ENCODE data around the gene SOX5. TPM values are rescaled to one million over a fixed set of nuclear protein-coding genes. Genes with fewer than 3 reads are reported as not detected.

Gene SOX5
- total RNA-seq, 3 donors from 2014 or later (not counting 1 experiment from before 2014, with no cell fraction given): 0.80 to 0.95 TPM; not detected in 1

GRCh38 chr12:23775208-23775607, 174.3 kb downstream of the SOX5 start:
- Mint-ChIP-seq H3K27me3 (ENCODE audit: low read depth in 2 of 2) (no peaks in the 10 kb centered on the region), H3K4me1 (no peaks in the 10 kb centered on the region), H3K36me3 (no peaks in the 10 kb centered on the region), H3K4me3 (no peak overlapping the region), H3K9me3 (peaks cover 4 to 7% of the 10 kb centered on the region in 2 donors), H3K27ac (no peak overlapping the region)
- no peak for ATAC-seq
- 73% methylated on average over 1 of the region's 2 CpGs for WGBS (ENCODE audit: insufficient coverage)
- no peak for DNase-seq
- Histone ChIP-seq H3K27me3 (ENCODE audit: control insufficient read depth, insufficient read depth, low read length) (no peaks in the 10 kb centered on the region), H3K4me1 (ENCODE audit: control insufficient read depth, insufficient read depth, low read length) (no peaks in the 10 kb centered on the region), H3K27ac (ENCODE audit: low read length) (no peak overlapping the region), H3K4me3 (ENCODE audit: low read length) (no peak overlapping the region), H3K9me3 (ENCODE audit: control insufficient read depth, insufficient read depth, low read length) (no peaks in the 10 kb centered on the region), H3K36me3 (ENCODE audit: control insufficient read depth, insufficient read depth, low read length) (no peaks in the 10 kb centered on the region)
- no peak for TF ChIP-seq CTCF (IDR thresholded peaks at IDR 0.05)
- intact Hi-C loops (cut with micrococcal nuclease): no loop called here

GRCh38 chr12:23771240-23771949, 178.1 kb downstream of the SOX5 start:
- intact Hi-C loops (cut with micrococcal nuclease): no loop called here
- Mint-ChIP-seq H3K36me3 (no peaks in the 10 kb centered on the region), H3K27me3 (ENCODE audit: low read depth in 2 of 2) (no peaks in the 10 kb centered on the region), H3K4me1 (no peaks in the 10 kb centered on the region), H3K27ac (no peak overlapping the region), H3K4me3 (no peak overlapping the region), H3K9me3 (peaks cover 3 to 4% of the 10 kb centered on the region in 2 donors)
- no peak for DNase-seq
- no peaks in the 10 kb centered on the region for H3K4me1 ChIP-seq (ENCODE audit: control insufficient read depth, insufficient read depth, low read length)
- H3K9me3 ChIP-seq (ENCODE audit: control insufficient read depth, insufficient read depth, low read length): no peaks in the 10 kb centered on the region
- no peaks in the 10 kb centered on the region for H3K27me3 ChIP-seq (ENCODE audit: control insufficient read depth, insufficient read depth, low read length)
- no peak overlapping the region for H3K27ac ChIP-seq (ENCODE audit: low read length)
- no peak overlapping the region for H3K4me3 ChIP-seq (ENCODE audit: low read length)
- no peaks in the 10 kb centered on the region for H3K36me3 ChIP-seq (ENCODE audit: control insufficient read depth, insufficient read depth, low read length)
- no peak for TF ChIP-seq CTCF (IDR thresholded peaks at IDR 0.05)
- no peak for ATAC-seq
- WGBS (ENCODE audit: insufficient coverage): 87% methylated on average over 5 of the region's 5 CpGs

GRCh38 chr12:23770202-23770938, 179.1 kb downstream of the SOX5 start:
- no peaks in the 10 kb centered on the region for H3K27me3 ChIP-seq (ENCODE audit: control insufficient read depth, insufficient read depth, low read length)
- no peak for TF ChIP-seq CTCF (IDR thresholded peaks at IDR 0.05)
- no peaks in the 10 kb centered on the region for H3K36me3 Mint-ChIP-seq
- no peak overlapping the region for H3K4me3 Mint-ChIP-seq
- no peaks in the 10 kb centered on the region for H3K27me3 Mint-ChIP-seq (ENCODE audit: low read depth in 2 of 2)
- no peak overlapping the region for H3K27ac ChIP-seq (ENCODE audit: low read length)
- WGBS (ENCODE audit: insufficient coverage): 73% methylated on average over 2 of the region's 3 CpGs
- peaks cover 2 to 3% of the 10 kb centered on the region in 2 donors for H3K9me3 Mint-ChIP-seq
- H3K4me1 Mint-ChIP-seq: no peaks in the 10 kb centered on the region
- intact Hi-C loops (cut with micrococcal nuclease): no loop called here
- no peak overlapping the region for H3K4me3 ChIP-seq (ENCODE audit: low read length)
- no peak overlapping the region for H3K27ac Mint-ChIP-seq
- H3K4me1 ChIP-seq (ENCODE audit: control insufficient read depth, insufficient read depth, low read length): no peaks in the 10 kb centered on the region
- ATAC-seq: no peak
- DNase-seq: no peak
- H3K9me3 ChIP-seq (ENCODE audit: control insufficient read depth, insufficient read depth, low read length): no peaks in the 10 kb centered on the region
- H3K36me3 ChIP-seq (ENCODE audit: control insufficient read depth, insufficient read depth, low read length): no peaks in the 10 kb centered on the region

All from natural killer cell (primary cell).